Endothelial cell of umbilical vein (primary cell): Measurements from ENCODE around the gene DRAM1.

Experiments used
- CTCF ChIP-seq, 2 donors: IDR thresholded peaks; 1 replicate in 1 of 2; 2 replicates in 1 of 2; pipeline ENCODE4 v1.5.1; 2011; ENCODE audit warnings: low read length in 2 of 2, mild to moderate bottlenecking in 2 of 2, moderate library complexity in 2 of 2, control low read depth in 1 of 2, inconsistent platforms in 1 of 2, low read depth in 1 of 2; ENCODE audit not compliant: insufficient read depth in 1 of 2; ENCODE audit errors: extremely low read depth in 1 of 2
- EZH2 ChIP-seq: IDR thresholded peaks from 2 replicates; pipeline ENCODE4 v1.6.1; 2012; ENCODE audit warnings: borderline replicate concordance, low read depth, mild to moderate bottlenecking, moderate library complexity, low read length, inconsistent platforms; ENCODE audit not compliant: severe bottlenecking
- MYC ChIP-seq: IDR thresholded peaks from one replicate; pipeline ENCODE4 v1.6.1; 2011; ENCODE audit warnings: mild to moderate bottlenecking, low read depth, low read length
- POLR2A ChIP-seq: IDR thresholded peaks from 2 replicates; pipeline ENCODE4 v1.6.1; 2012; ENCODE audit warnings: low read depth, mild to moderate bottlenecking, control low read depth, low read length

- TF ChIP-seq CTCF (IDR thresholded peaks at IDR 0.05; ENCODE audit: extremely low read depth in 1 of 2, insufficient read depth in 1 of 2, low read depth in 1 of 2, low read length in 2 of 2) = no peak
- no peak for TF ChIP-seq MYC
- TF ChIP-seq EZH2 = no peak
- no peak for TF ChIP-seq POLR2A
Observed at GRCh38 chr12:101862245-101862644, 15.1 kb upstream of the DRAM1 start.
